ENCODE data around the gene LGALS7. TPM values are rescaled to one million over a fixed set of nuclear protein-coding genes. Genes with fewer than 3 reads are reported as not detected.
A peak's percentile ranks its signal among the peaks of the same experiment; 100 is the strongest.

The LGALS7 gene
- total and polyA plus RNA-seq, 2 of the 13 experiments (the other 11 are each of a cell fraction or from before 2014, with no cell fraction given), result 0.73 TPM; not detected in 1

- TF ChIP-seq, protein P1, sequence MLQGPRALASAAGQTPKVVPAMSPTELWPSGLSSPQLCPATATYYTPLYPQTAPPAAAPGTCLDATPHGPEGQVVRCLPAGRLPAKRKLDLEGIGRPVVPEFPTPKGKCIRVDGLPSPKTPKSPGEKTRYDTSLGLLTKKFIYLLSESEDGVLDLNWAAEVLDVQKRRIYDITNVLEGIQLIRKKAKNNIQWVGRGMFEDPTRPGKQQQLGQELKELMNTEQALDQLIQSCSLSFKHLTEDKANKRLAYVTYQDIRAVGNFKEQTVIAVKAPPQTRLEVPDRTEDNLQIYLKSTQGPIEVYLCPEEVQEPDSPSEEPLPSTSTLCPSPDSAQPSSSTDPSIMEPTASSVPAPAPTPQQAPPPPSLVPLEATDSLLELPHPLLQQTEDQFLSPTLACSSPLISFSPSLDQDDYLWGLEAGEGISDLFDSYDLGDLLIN (CRISPR knock-in tag; IDR thresholded peaks at IDR 0.05; ENCODE audit: borderline replicate concordance), result no peak
- TF ChIP-seq RELA (CRISPR knock-in tag; IDR thresholded peaks at IDR 0.05) (no peak), ZNF503 (CRISPR knock-in tag; IDR thresholded peaks at IDR 0.05) (no peak), BRCA1 (CRISPR knock-in tag; IDR thresholded peaks at IDR 0.05) (no peak), TARDBP (CRISPR knock-in tag; IDR thresholded peaks at IDR 0.05) (0 out of 2 replicates have a peak, but pooled peaks have one; percentile 30), CEBPZ (IDR thresholded peaks at IDR 0.05; ENCODE audit: low read length) (no peak), ZNF788 (CRISPR knock-in tag; IDR thresholded peaks at IDR 0.05; ENCODE audit: borderline replicate concordance) (0 out of 2 replicates have a peak, but pooled peaks have one; percentile 24)
- TF ChIP-seq, protein P2, sequence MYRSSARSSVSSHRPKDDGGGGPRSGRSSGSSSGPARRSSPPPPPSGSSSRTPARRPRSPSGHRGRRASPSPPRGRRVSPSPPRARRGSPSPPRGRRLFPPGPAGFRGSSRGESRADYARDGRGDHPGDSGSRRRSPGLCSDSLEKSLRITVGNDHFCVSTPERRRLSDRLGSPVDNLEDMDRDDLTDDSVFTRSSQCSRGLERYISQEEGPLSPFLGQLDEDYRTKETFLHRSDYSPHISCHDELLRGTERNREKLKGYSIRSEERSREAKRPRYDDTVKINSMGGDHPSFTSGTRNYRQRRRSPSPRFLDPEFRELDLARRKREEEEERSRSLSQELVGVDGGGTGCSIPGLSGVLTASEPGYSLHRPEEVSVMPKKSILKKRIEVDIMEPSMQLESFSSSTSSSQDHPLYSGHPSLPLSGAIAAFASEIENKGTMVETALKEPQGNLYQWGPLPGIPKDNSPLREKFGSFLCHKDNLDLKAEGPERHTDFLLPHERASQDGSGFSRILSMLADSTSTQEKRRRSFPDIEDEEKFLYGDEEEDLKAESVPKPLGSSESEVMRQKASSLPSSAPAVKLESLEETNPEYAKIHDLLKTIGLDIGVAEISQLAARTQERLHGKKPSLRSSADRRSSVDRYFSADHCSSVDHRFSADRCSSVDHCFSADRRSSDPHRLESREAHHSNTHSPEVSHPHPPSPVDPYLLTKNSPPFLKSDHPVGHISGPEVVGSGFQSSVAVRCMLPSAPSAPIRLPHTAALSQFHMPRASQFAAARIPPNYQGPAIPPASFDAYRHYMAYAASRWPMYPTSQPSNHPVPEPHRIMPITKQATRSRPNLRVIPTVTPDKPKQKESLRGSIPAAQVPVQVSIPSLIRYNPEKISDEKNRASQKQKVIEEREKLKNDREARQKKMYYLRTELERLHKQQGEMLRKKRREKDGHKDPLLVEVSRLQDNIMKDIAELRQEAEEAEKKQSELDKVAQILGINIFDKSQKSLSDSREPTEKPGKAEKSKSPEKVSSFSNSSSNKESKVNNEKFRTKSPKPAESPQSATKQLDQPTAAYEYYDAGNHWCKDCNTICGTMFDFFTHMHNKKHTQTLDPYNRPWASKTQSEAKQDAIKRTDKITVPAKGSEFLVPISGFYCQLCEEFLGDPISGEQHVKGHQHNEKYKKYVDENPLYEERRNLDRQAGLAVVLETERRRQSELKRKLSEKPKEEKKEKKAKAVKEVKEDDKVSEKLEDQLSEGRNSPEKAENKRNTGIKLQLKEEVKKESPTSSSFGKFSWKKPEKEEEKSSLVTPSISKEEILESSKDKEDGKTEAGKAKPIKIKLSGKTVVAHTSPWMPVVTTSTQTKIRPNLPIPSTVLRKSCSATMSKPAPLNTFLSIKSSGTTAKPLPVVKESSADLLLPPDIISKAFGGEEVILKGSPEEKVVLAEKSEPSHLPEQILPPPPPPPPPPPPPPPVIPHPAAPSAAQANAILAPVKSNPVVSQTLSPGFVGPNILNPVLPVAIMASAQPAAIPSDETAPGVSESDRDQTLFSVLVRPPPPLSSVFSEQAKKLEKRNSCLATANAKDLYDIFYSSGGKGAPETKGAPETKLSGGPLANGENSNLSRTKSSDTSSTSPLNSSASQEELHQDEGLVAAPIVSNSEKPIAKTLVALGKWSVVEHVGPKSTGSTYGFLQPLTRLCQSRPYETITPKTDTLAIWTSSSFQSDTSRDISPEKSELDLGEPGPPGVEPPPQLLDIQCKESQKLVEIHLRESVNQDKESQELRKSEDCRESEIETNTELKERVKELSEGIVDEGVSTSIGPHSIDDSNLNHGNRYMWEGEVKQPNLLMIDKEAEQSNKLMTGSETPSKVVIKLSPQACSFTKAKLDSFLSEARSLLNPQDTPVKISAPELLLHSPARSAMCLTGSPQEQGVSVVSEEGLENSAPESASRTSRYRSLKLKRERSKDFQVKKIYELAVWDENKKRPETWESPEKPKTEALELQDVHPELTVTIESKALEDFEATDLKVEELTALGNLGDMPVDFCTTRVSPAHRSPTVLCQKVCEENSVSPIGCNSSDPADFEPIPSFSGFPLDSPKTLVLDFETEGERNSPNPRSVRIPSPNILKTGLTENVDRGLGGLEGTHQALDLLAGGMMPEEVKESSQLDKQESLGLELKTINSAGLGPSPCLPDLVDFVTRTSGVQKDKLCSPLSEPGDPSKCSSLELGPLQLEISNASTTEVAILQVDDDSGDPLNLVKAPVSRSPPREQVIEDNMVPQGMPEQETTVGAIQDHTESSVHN (CRISPR knock-in tag; IDR thresholded peaks at IDR 0.05), result no peak
- TF ChIP-seq, protein P3, sequence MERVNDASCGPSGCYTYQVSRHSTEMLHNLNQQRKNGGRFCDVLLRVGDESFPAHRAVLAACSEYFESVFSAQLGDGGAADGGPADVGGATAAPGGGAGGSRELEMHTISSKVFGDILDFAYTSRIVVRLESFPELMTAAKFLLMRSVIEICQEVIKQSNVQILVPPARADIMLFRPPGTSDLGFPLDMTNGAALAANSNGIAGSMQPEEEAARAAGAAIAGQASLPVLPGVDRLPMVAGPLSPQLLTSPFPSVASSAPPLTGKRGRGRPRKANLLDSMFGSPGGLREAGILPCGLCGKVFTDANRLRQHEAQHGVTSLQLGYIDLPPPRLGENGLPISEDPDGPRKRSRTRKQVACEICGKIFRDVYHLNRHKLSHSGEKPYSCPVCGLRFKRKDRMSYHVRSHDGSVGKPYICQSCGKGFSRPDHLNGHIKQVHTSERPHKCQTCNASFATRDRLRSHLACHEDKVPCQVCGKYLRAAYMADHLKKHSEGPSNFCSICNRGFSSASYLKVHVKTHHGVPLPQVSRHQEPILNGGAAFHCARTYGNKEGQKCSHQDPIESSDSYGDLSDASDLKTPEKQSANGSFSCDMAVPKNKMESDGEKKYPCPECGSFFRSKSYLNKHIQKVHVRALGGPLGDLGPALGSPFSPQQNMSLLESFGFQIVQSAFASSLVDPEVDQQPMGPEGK (CRISPR knock-in tag; IDR thresholded peaks at IDR 0.05), result peak; percentile 55; the same call in 1 of the 2 replicates
These were observed 46.1 kb upstream of the LGALS7 start (continued) for GRCh38 chr19:38819231-38819920.

All from HepG2 (cell line).